ENCODE data around the gene BBS4. TPM values are rescaled to one million over a fixed set of nuclear protein-coding genes. Genes with fewer than 3 reads are reported as not detected.

The BBS4 gene
- total RNA-seq, 1 experiment from 2014 or later: 18.9 TPM

DNA sequence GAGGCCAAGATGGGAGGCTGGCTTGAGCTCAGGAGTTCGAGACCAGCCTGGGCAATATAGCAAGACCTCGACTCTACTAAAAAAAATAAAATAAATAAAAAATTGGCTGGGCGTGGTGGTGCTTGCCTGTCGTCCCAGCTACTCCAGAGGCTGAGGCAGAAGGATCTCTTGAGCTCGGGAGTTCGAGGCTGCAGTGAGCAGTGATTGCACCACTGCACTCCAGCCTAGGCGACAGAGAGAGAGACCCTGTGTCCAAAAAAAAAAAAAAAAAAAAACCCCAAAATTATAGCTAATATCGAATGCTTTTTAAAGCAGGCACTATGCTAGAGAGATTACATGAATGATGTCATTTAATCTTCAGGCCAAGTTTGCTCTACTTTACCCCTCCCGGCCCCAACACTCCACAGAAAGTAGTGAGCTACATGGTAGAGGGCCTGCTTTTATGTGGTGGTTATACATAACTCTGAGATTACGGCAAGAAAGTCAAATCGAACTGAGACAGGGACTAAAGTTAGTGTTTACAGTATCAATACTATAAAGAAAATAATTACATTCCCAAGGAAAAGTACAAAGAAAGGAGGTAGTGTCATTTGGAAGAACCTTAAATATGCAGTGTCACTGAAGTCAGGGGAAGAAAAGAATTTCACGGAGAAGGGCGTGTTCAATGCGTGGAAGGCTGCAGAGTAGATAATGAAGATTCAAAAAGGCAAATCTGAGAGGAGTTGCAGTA is 96.4 kb downstream of the BBS4 start:
- DNase-seq (ENCODE audit: unreplicated experiment): no peak
- TSS peak; percentile 55 for BruUV-seq (replicated peaks)
- intact Hi-C loops (cut with micrococcal nuclease): loop anchor here (5.0 kb wide), 1 partner anchor 460 kb away; no protein-coding TSS in a partner anchor
- peak overlapping the region; percentile 61 for H3K27ac Mint-ChIP-seq (ENCODE audit: low read depth, unreplicated experiment)
- peak overlapping the region; percentile 81 for H3K4me3 Mint-ChIP-seq (ENCODE audit: unreplicated experiment)
- no peaks in the 10 kb centered on the region for H3K9me3 Mint-ChIP-seq (ENCODE audit: unreplicated experiment)
- TF ChIP-seq CTCF (IDR thresholded peaks at IDR 0.05; ENCODE audit: unreplicated experiment): no peak
- H3K36me3 Mint-ChIP-seq (ENCODE audit: insufficient read depth, unreplicated experiment): peaks cover 12% of the 10 kb centered on the region
- peaks cover 22% of the 10 kb centered on the region for H3K4me1 Mint-ChIP-seq (ENCODE audit: insufficient read depth, unreplicated experiment)
- ChIA-PET POLR2A (interaction anchor here (0.5 to 2.8 kb wide), 12 partner anchors 10 to 704 kb away, joined by 3 to 12 read pairs (median 4); partner anchors contain the start of gene NEO1), CTCF (interaction anchor here (0.6 to 1.3 kb wide), 4 partner anchors 182 to 326 kb away, joined by 3 to 7 read pairs (median 4); no protein-coding TSS in a partner anchor)
- H3K27me3 Mint-ChIP-seq (ENCODE audit: insufficient read depth, unreplicated experiment): no peaks in the 10 kb centered on the region

- intact Hi-C loops (cut with micrococcal nuclease): loop anchor here (5.0 kb wide), 1 partner anchor 459 kb away; no protein-coding TSS in a partner anchor
- POLR2A ChIA-PET: interaction anchor here (0.5 to 2.8 kb wide), 13 partner anchors 11 to 703 kb away, joined by 3 to 12 read pairs (median 5); partner anchors contain the start of genes BBS4, HIGD2B and NEO1
- Mint-ChIP-seq H3K27me3 (ENCODE audit: insufficient read depth, unreplicated experiment) (no peaks in the 10 kb centered on the region), H3K27ac (ENCODE audit: low read depth, unreplicated experiment) (peak overlapping the region; percentile 61), H3K4me3 (ENCODE audit: unreplicated experiment) (peak overlapping the region; percentile 81), H3K4me1 (ENCODE audit: insufficient read depth, unreplicated experiment) (peaks cover 22% of the 10 kb centered on the region), H3K9me3 (ENCODE audit: unreplicated experiment) (no peaks in the 10 kb centered on the region), H3K36me3 (ENCODE audit: insufficient read depth, unreplicated experiment) (peaks cover 12% of the 10 kb centered on the region)
- no TSS peak for BruUV-seq (replicated peaks)
- peak; percentile 54 for DNase-seq (ENCODE audit: unreplicated experiment)
- TF ChIP-seq CTCF (IDR thresholded peaks at IDR 0.05; ENCODE audit: unreplicated experiment): no peak
- CTCF ChIA-PET: interaction anchor here (0.6 to 1.3 kb wide), 5 partner anchors 183 to 1117 kb away, joined by 3 to 7 read pairs (median 4); no protein-coding TSS in a partner anchor
Measured at GRCh38 chr15:72783004-72783639, 97.1 kb downstream of the BBS4 start.

DNA sequence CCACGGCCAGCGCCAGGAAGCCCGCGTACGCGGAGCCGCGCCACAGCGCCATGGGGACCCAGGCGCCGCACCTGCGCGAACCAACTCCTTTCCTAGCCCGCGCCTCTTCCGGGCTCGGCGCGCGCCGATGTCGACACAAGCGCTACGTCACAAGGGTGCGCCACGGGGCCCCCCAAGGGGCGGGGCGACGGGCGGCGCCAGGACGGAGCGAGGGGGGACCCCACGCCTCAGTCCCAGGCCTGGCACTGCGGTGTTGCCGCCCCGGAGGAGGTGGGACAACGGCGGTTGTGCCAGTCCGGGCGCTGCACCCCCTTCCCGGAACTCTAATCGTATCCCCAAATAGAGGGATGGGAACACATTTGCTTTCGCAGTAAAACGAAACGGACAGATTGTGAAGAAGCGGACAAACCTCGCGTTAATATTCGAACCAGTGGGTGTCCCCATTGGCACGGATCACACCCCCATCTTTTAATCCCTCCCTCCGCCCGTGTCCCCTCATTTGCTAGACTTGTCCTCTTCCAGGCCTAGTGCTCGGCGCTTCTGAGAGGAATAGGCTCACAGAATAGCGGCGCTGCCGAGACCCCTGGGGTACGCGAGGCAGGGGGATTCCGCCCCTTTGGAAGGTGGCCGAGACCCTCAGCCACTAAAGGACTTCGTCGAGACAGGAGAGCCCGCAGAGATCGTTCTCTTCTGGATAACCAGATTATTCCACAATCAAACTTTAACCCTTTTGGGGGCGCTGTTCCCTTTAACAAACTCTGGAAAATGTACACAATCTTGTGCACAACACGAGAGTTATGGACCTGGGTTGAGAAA is 97.8 kb downstream of the BBS4 start, which contains the start of gene ADPGK:
TSS of gene ADPGK (minus strand) at position 119 of the 816 bp plus-strand sequence. CDS start at position 52, 67 bp downstream.
- BruUV-seq (replicated peaks): TSS peak; percentile 73
- H3K9me3 Mint-ChIP-seq (ENCODE audit: unreplicated experiment): no peaks in the 10 kb centered on the region
- H3K27ac Mint-ChIP-seq (ENCODE audit: low read depth, unreplicated experiment): peak within 1 kb of the TSS; percentile 61
- peak within 1 kb of the TSS; percentile 81 for H3K4me3 Mint-ChIP-seq (ENCODE audit: unreplicated experiment)
- H3K36me3 Mint-ChIP-seq (ENCODE audit: insufficient read depth, unreplicated experiment): peaks cover 7% of the 10 kb centered on the region
- ChIA-PET CTCF (interaction anchor here (0.6 to 2.9 kb wide), 11 partner anchors 12 to 1117 kb away, joined by 3 to 17 read pairs (median 3); no protein-coding TSS in a partner anchor), POLR2A (interaction anchor here (0.6 to 2.8 kb wide), 15 partner anchors 10 to 792 kb away, joined by 3 to 12 read pairs (median 5); partner anchors contain the start of genes BBS4, HIGD2B and NEO1)
- peaks cover 22% of the 10 kb centered on the region for H3K4me1 Mint-ChIP-seq (ENCODE audit: insufficient read depth, unreplicated experiment)
- intact Hi-C loops (cut with micrococcal nuclease): loop anchor here (1.0 to 5.0 kb wide), 4 partner anchors 297 to 489 kb away; no protein-coding TSS in a partner anchor
- peak; percentile 44 for TF ChIP-seq CTCF (IDR thresholded peaks at IDR 0.05; ENCODE audit: unreplicated experiment)
- no peaks in the 10 kb centered on the region for H3K27me3 Mint-ChIP-seq (ENCODE audit: insufficient read depth, unreplicated experiment)
- peak; percentile 93 for DNase-seq (ENCODE audit: unreplicated experiment)

Data from MCF 10A (cell line).